Progenitor cell of endocrine pancreas (in vitro differentiated cells): Measurements from ENCODE around the gene FTO. TPM values are rescaled to one million over a fixed set of nuclear protein-coding genes. Genes with fewer than 3 reads are reported as not detected.

ENCODE experiments used
- DNase-seq: peaks from one replicate; pipeline ENCODE4 v3.0.0; 2021; ENCODE audit warnings: low spot score; ENCODE audit not compliant: unreplicated experiment
- H3K27ac Mint-ChIP-seq: 2 replicates; pipeline ENCODE4 v1.8.0; 2021; ENCODE audit warnings: mild to moderate bottlenecking, moderate library complexity, mixed read lengths
- H3K27me3 Mint-ChIP-seq: 2 replicates; pipeline ENCODE4 v1.8.0; 2021; ENCODE audit warnings: mixed read lengths
- H3K36me3 Mint-ChIP-seq: 2 replicates; pipeline ENCODE4 v1.8.0; 2022; ENCODE audit warnings: mixed read lengths; ENCODE audit not compliant: insufficient read depth
- H3K4me1 Mint-ChIP-seq: 2 replicates; pipeline ENCODE4 v1.8.0; 2021; ENCODE audit warnings: low read depth, mixed read lengths
- H3K4me3 Mint-ChIP-seq: 2 replicates; pipeline ENCODE4 v1.8.0; 2021; ENCODE audit warnings: low read depth, mild to moderate bottlenecking, moderate library complexity, mixed read lengths
- H3K9me3 Mint-ChIP-seq: 2 replicates; pipeline ENCODE4 v1.8.0; 2021; ENCODE audit warnings: low read depth, mixed read lengths
- CTCF ChIP-seq: fragments of 200-600 bp; sonication (generic); IDR thresholded peaks from one replicate; pipeline ENCODE4 v1.5.0; 2021; ENCODE audit warnings: antibody characterized with exemption, mild to moderate bottlenecking; ENCODE audit not compliant: unreplicated experiment
- long read RNA-seq: library from polyadenylated mRNA; unstranded; transcript quantifications from one replicate; pipeline ENCODE4 v2.0.0, GENCODE V29; 2020
- total RNA-seq: library from RNA; stranded (reverse); gene quantifications from 2 replicates; pipeline ENCODE4 v1.2.1, GENCODE V29; 2021

FTO gene
- total RNA-seq: 78.7 and 81.7 TPM in 2 replicates
- long read RNA-seq, full-length matches to known transcripts: 34 of 62 reads
- long read RNA-seq, partial matches to known transcripts: 4 of 62 reads
- long read RNA-seq, other reads (novel, unspliced or antisense): 24 of 62 reads

DNA sequence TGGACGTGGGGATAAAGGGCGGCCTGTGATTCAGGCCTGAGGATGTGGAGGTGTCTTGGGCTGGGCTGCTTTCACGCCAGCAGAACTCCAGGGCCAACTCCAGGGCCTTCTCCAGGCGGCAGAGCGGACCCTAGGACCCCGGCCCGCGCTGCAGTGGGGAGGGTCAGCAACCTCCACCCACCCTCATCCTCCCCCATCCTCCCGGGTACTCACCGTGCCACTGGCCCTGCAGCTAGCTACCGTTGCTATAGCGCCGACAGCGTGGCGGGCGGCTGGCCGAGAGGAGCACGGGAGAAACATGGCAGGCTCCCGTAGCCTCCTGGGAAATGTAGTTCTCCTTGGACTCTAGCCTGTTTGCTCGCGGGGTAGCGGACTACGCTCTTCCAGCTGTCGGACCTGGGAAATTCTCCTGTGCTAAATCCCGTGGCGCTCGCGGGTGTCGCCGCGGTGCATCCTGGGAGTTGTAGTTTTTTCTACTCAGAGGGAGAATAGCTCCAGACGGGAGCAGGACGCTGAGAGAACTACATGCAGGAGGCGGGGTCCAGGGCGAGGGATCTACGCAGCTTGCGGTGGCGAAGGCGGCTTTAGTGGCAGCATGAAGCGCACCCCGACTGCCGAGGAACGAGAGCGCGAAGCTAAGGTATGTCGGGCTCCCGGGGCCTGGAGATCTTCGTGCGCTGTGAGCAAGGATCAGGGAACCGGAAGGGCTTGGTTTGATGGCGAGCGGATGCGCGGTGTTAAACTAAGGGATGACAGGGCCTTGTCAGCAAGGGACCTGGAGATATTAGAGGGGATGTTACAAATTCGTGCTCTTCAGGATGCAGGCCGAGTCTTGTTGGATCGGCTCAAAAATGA is at the start of gene FTO, which contains the start of gene RPGRIP1L:
Gene FTO (plus strand): TSS at position 567 of the 855 bp plus-strand sequence.
Gene RPGRIP1L (minus strand): TSS at position 270 of the 855 bp plus-strand sequence. CDS start 3,136 bp downstream, outside the sequence.
- Mint-ChIP-seq H3K27ac (peak within 1 kb of the TSS; percentile 91), H3K4me1 (peaks cover 11% of the 10 kb centered on the region), H3K27me3 (no peaks in the 10 kb centered on the region), H3K9me3 (no peaks in the 10 kb centered on the region), H3K4me3 (peak within 1 kb of the TSS; percentile 91), H3K36me3 (peaks cover 3% of the 10 kb centered on the region)
- DNase-seq: peak; percentile 100
- no peak for TF ChIP-seq CTCF

GRCh38 chr16:53654946-53655345 is 49.0 kb upstream of the FTO start:
- H3K9me3 Mint-ChIP-seq: no peaks in the 10 kb centered on the region
- H3K27me3 Mint-ChIP-seq: no peaks in the 10 kb centered on the region
- peaks cover 9% of the 10 kb centered on the region for H3K36me3 Mint-ChIP-seq
- H3K4me3 Mint-ChIP-seq: no peak overlapping the region
- H3K27ac Mint-ChIP-seq: no peak overlapping the region
- no peak for DNase-seq
- H3K4me1 Mint-ChIP-seq: peaks cover 3% of the 10 kb centered on the region
- TF ChIP-seq CTCF: no peak

DNA sequence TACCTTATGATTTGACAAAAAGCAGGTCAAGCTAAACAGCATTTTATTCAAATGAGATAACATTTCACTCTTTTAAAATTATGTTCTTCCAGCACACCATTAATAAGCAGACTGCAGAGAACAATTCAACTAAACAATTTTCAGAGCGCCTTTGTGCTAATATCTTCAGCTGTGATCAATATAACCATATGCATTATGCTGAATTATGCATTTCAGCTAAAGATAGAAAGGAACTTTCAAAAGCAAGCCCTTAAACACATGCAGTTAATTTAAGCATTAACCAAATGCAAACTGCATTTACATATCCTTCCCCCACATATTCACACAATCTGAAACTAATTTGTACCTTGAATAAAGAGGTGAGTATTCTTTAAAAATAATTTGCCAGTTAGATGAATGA is 41.9 kb upstream of the FTO start:
- no peak for TF ChIP-seq CTCF
- H3K4me3 Mint-ChIP-seq: no peak overlapping the region
- H3K9me3 Mint-ChIP-seq: no peaks in the 10 kb centered on the region
- H3K4me1 Mint-ChIP-seq: no peaks in the 10 kb centered on the region
- no peak for DNase-seq
- no peak overlapping the region for H3K27ac Mint-ChIP-seq
- H3K36me3 Mint-ChIP-seq: peaks cover 2% of the 10 kb centered on the region
- H3K27me3 Mint-ChIP-seq: no peaks in the 10 kb centered on the region

GRCh38 chr16:53664724-53665345 is 39.1 kb upstream of the FTO start:
- DNase-seq: no peak
- H3K4me3 Mint-ChIP-seq: no peak overlapping the region
- H3K27me3 Mint-ChIP-seq: no peaks in the 10 kb centered on the region
- H3K27ac Mint-ChIP-seq: no peak overlapping the region
- no peaks in the 10 kb centered on the region for H3K9me3 Mint-ChIP-seq
- no peaks in the 10 kb centered on the region for H3K4me1 Mint-ChIP-seq
- no peak for TF ChIP-seq CTCF
- no peaks in the 10 kb centered on the region for H3K36me3 Mint-ChIP-seq

DNA sequence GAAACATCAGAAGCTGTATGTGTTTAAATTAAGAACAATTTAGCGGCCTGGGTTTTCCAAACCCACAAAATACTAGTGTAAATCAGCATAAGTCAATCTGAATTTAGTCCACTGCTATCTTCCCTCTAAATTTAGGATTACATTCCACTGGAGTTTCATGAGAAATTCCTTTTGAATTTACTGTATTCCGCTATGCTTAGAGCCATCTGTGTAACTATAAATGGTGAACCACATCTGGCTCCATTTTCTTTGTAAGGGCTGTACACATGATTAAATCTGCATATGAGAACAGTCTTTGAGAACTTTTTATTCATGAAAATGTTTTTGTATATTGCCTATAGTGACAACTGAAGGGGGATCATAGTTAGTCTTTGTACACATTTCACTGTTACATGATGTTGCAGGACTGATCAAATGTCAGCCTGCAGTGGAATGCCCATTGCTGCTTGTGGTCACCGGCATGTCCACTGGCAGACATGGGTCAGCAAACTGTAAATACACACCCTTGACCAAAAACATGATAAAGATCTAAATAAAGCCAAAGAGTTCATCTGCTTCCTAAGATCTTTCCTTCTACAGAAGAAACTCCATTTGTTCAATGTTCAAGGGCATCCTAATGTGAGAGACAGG is 37.1 kb upstream of the FTO start:
- Mint-ChIP-seq H3K27ac (no peak overlapping the region), H3K9me3 (no peaks in the 10 kb centered on the region), H3K4me1 (no peaks in the 10 kb centered on the region), H3K27me3 (no peaks in the 10 kb centered on the region), H3K36me3 (no peaks in the 10 kb centered on the region), H3K4me3 (no peak overlapping the region)
- no peak for DNase-seq
- TF ChIP-seq CTCF: no peak
